Measurements from ENCODE around the gene TPPP3. TPM values are rescaled to one million over a fixed set of nuclear protein-coding genes. Genes with fewer than 3 reads are reported as not detected.
A peak's percentile ranks its signal among the peaks of the same experiment; 100 is the strongest.

Gene TPPP3
- total and polyA plus RNA-seq, 2 experiments from 2014 or later = 2.5 to 7.2 TPM

DNA sequence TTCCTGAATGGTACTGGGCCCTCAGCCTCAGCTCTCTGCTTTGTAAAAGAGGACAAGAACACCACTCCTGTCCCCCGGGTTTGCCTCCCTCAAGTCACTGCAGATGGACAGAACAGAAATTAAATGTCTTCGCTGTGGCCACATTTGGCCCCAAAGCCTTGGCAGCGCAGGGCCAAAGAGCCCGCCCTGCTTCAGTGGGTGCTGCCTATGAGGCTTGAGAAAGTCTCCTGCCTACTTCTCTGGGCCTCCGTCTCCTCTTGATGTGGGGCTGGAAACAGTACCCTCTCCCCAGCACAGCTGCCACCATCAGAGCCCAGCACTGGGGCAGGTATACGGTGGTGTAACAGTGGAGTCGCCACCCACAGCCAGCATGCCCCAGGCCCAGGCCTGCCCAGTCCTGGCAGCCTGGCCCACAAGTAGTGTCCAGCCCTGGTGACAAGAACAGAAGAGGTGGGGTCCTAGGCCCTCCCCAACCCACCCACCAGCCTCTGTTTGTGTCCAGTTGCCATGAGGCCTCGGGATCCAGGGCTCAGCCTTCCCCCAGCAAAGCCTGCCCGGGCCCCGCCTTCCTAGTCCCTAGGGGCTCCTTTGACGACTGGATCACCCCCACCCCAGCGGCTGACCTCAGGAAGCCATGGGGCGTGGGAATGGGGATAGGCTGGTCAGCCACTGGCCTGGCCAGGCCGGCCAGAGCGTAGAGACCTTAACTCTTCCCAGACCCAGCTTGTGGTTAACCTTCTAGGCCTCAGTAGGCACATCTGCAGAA is 3.9 kb upstream of the TPPP3 start:
- Histone ChIP-seq H3K27me3 (peaks cover 36% of the 10 kb centered on the region), H3K4me3 (no peak overlapping the region), H3K9me3 (ENCODE audit: low read depth) (no peaks in the 10 kb centered on the region), H3K4me1 (ENCODE audit: low read depth) (peaks cover 14% of the 10 kb centered on the region), H3K27ac (no peak overlapping the region), H3K36me3 (no peaks in the 10 kb centered on the region)
- TF ChIP-seq, protein P1, sequence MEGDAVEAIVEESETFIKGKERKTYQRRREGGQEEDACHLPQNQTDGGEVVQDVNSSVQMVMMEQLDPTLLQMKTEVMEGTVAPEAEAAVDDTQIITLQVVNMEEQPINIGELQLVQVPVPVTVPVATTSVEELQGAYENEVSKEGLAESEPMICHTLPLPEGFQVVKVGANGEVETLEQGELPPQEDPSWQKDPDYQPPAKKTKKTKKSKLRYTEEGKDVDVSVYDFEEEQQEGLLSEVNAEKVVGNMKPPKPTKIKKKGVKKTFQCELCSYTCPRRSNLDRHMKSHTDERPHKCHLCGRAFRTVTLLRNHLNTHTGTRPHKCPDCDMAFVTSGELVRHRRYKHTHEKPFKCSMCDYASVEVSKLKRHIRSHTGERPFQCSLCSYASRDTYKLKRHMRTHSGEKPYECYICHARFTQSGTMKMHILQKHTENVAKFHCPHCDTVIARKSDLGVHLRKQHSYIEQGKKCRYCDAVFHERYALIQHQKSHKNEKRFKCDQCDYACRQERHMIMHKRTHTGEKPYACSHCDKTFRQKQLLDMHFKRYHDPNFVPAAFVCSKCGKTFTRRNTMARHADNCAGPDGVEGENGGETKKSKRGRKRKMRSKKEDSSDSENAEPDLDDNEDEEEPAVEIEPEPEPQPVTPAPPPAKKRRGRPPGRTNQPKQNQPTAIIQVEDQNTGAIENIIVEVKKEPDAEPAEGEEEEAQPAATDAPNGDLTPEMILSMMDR (IDR thresholded peaks at IDR 0.05; ENCODE audit: low read depth, low read length) = no peak
- no peak for DNase-seq (ENCODE audit: low read depth in 1 of 2, low spot score in 1 of 2)

DNA sequence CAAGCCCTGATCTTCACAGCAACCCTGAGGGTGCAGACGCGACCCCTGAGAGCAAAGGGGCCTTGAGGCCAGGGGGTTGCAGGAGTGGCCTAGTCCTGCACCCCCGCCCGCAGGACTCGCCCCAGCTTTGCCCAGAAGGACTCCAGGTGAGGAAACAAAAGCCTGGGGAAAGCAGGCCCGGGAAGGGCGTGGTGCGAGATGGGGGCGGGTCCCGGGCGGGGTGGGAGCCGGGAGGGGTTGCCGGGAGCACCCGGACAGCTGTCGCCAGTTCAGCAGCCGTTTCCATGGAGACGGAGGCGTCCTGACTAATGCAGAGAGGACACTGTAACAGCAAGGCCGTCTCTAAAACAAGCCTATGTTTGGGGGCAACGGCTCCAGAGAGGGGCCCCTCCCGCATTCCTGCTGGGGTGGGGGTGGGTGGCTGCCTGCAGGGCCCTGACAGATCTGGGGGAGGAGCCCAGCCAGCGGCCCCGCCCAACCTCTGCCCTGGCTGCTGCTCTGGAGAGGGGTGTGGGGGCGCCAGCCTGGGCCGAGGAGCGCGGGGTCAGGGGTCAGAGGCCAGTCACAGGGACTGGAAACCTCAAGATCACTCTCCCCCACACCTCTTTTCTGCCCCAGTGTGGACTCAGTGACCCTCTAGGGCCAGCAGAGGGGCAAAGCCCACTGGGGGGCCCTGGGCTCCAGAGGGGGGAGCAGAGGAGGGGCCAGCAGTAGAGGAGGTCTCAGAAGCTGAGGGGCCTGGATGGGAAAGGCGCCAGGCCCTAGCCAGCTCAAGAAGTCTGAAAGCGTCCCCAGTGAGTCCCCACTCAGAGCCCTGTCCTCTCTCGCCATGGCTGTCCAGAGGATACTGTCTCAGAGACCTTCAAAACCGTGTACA is 3.1 kb upstream of the TPPP3 start:
- H3K27me3 ChIP-seq = peaks cover 39% of the 10 kb centered on the region
- H3K4me3 ChIP-seq = no peak overlapping the region
- H3K27ac ChIP-seq = no peak overlapping the region
- H3K36me3 ChIP-seq = no peaks in the 10 kb centered on the region
- H3K4me1 ChIP-seq (ENCODE audit: low read depth) = peaks cover 14% of the 10 kb centered on the region
- DNase-seq (ENCODE audit: low read depth in 1 of 2, low spot score in 1 of 2) = peak; percentile 64 to 81
- no peaks in the 10 kb centered on the region for H3K9me3 ChIP-seq (ENCODE audit: low read depth)
- TF ChIP-seq, protein P1 (IDR thresholded peaks at IDR 0.05; ENCODE audit: low read depth, low read length) = no peak

DNA sequence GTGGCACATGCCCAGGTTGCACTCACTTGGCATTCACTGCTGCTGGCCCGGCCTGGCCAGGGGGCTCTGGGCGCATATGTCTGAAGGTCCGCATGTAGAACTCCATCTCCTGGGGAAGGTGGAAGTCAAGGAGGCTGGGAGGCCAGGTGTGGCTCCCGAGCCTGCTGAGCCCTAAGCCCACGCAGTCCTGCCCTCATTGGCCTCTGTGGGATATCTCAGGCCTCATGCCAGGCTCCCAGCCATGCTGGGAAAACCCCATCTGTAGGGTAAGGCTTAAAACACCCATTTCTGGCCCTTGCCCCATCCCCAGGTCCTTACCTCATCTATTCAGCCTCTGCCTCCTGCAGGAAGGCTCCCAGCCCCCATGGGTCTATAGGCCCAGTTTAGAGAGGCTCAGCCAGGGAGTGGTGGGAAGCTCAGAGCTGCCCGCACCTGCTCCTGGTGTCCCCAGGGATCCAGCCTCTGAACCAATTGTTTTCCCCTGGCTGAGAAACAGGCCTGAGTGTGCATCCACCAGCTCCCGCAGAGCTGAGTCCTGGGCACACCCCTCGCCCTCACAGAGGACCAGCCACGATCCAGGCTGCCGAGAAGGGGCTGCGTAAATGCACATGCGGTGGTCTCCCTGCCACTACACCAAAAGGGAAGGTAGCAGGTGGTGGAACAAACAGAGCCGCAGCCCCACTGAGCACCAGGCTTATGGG is 2.3 kb upstream of the TPPP3 start:
- Histone ChIP-seq H3K4me1 (ENCODE audit: low read depth) (peaks cover 14% of the 10 kb centered on the region), H3K27me3 (peaks cover 46% of the 10 kb centered on the region), H3K4me3 (no peak overlapping the region), H3K36me3 (no peaks in the 10 kb centered on the region), H3K9me3 (ENCODE audit: low read depth) (no peaks in the 10 kb centered on the region), H3K27ac (no peak overlapping the region)
- TF ChIP-seq, protein P1 (IDR thresholded peaks at IDR 0.05; ENCODE audit: low read depth, low read length) = no peak
- no peak for DNase-seq (ENCODE audit: low read depth in 1 of 2, low spot score in 1 of 2)

DNA sequence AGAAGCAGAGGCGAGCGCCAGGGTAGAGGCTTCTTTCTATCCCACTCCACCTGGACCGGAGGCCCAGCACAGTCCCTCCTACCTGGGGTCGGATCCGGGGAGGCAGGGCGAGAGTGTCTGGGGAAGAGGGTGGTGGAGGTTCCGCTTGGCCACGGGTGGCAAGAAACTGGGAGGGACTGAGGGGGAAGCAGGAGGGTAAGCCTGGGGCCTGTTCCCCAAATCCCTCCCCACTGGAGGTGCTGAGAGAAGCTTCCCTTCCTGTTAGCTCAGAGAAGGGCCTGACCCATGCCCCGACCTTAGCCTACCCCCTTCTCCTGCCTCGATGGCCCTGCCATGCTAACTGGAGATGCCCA is 1.8 kb upstream of the TPPP3 start:
- DNase-seq (ENCODE audit: low read depth in 1 of 2, low spot score in 1 of 2) = no peak
- H3K36me3 ChIP-seq = no peaks in the 10 kb centered on the region
- H3K27me3 ChIP-seq = peaks cover 50% of the 10 kb centered on the region
- no peak overlapping the region for H3K27ac ChIP-seq
- H3K9me3 ChIP-seq (ENCODE audit: low read depth) = no peaks in the 10 kb centered on the region
- no peak overlapping the region for H3K4me3 ChIP-seq
- peaks cover 14% of the 10 kb centered on the region for H3K4me1 ChIP-seq (ENCODE audit: low read depth)
- TF ChIP-seq, protein P1 (IDR thresholded peaks at IDR 0.05; ENCODE audit: low read depth, low read length) = no peak

Measured in cardiac muscle cell (in vitro differentiated cells and primary cell).